DMS53 treated with DMSO at 0.1 percent for 48 hours (cell line): Measurements from ENCODE around the gene COL23A1.

Source experiments
- DNase-seq: peaks from one replicate; lab custom pipeline; 2025; ENCODE audit not compliant: unreplicated experiment; lab: John Stamatoyannopoulos, UW

The COL23A1 gene

DNA sequence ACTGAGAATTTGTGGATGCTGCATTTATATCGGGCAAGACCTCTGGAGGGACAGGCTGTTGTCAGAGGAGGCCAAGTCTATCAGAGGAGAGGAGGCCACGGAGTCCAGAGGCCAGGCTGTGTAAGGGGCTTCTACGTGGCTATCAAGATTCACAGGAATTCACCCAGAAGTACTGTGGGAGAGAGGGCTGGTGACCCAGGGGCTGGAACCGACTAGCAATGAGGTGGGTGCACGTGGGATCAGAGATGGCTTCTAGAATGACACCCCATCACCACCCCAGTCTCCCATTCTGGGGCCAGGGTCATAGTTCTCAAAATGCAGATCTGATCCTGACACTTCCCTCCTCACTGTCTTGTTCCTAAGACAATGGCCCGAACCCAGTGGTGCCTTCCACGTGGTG lies 296.4 kb downstream of the COL23A1 start:
- DNase-seq = no peak

DNA sequence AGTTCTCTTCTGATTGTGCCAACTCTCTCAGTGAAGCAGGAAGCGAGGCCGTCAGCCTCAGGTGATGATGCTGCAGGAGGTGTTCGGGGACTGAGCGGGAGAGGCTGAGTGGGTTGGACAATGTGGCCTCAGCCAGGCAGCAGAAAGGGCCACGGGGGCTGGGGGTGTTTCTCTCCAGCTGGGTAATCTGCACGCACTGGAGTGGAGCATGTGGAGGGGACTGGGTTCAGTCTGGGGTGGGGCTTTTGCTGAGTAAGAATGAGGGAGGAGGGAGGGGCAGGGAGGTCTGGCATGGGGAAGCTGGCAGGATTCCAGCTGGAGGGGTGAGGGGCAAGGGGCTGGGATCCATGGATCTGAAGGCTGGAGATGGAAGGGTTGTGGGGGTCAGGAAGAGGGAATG lies 296.8 kb downstream of the COL23A1 start:
- DNase-seq = no peak

DNA sequence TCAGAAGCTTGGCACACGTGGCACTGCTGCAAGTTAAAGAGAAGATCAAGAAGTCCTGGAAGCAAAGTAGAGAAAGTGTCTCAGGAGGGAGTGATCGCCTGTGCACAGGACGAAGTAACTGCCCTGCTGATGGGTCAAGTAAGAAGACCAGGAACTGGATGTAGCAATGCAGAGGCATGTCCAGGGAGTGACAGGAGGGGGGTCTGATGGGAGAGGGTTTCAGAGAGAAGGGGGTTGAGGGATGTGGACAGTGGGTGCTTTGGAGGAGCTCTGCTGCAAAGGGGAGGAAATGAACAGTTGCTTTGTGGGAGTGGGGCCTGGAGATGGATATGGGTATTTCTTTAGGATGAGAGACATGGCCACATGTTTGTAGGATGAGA lies 297.4 kb downstream of the COL23A1 start:
- DNase-seq = no peak

DNA sequence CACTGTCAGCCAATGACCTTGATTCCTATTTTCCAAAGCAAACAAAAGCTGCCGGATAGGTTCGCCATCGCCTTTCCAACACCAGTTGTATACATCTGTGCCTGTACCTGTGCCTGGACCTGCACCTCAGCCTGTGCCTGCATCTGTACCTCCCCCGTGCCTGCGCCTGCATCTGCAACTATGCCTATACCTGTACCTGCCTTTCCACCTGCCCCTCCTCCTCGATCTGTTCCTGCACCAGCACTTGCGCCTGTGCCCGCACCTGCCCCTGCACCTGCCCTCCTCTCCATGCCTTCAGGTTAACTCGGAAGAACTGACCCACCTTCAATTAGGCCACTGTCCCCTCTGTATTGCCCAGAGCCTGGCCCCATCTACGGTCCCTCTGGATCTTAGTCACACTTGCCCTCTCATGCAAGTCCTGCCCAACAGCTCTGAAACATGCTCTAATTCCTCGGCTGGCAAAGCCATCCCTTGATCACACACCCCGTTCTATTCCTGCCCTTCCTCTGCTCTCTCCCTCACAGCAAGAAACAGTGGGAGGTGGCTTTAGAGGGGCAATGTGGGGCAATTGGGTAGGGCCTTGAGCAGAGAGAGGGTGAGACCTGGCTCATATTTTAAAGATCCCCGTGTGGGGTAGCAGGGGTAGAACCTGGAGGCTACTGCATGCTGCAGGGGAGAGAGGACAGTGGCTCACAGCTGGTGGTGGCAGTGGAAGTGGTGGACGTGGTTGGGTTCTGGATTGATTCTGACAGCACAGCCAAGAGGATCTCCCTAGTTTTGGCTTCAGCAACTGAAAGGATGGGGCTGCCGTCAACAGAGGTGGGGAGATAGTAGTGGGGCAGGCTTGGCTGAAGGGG lies 298.0 kb downstream of the COL23A1 start:
- no peak for DNase-seq

DNA sequence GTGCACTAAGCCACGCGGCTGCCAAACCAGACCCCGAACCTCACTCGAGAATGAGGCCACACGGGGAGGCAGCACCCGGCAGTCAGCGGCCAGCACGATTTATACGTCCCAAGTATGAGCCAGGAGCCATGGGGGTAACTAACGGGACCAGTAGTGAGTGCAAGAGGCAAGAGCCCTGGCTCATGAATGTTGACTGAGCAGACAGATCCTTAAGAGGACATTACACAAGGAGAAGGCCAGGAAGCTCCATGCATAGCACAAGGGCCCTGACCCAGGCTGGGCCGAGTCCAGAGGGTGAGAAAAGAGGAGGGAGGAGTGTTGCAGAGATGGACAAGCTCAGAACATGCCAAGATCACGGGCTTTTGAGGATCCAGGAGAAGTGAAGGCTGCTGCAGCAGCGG lies 299.0 kb downstream of the COL23A1 start:
- DNase-seq = no peak

DNA sequence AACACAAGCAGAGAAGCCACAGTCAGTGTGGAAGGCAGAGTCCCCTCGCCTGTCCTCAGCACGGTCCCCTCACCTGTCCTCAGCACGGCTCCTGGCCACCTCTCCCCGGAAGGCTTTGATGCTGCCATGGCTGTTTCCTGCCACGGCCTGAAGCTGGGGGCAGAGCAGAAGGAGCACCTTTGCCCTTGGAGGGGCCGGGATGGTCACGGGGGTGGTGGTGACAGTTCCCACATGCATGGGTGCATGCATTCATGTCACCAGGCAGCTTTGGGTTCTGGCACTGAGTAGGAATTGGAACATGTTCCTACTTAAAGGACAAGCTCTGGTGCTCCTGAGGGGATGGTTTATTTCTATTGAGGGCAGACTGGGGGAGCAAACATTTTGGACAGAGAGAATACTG lies 299.8 kb downstream of the COL23A1 start:
- DNase-seq = no peak

DNA sequence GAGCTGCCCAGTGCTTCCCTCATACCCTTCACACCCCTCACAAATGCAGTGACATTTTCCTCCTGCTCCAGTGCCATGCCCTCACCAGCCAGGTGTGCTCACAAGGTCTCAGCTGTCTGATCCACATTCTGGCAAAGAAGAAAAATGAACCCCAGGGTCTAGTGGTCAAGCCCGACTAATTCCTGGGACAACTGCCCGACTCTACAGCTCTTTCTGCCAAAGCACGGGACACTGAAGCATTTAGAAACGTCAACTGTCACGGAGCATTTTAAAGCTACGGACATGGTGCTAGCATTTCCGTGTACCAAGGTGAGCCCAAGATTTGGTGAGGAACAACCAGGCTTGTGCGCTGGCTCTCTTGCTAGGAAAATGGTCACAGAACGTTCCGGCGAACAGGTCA lies 300.8 kb downstream of the COL23A1 start:
- DNase-seq = no peak

DNA sequence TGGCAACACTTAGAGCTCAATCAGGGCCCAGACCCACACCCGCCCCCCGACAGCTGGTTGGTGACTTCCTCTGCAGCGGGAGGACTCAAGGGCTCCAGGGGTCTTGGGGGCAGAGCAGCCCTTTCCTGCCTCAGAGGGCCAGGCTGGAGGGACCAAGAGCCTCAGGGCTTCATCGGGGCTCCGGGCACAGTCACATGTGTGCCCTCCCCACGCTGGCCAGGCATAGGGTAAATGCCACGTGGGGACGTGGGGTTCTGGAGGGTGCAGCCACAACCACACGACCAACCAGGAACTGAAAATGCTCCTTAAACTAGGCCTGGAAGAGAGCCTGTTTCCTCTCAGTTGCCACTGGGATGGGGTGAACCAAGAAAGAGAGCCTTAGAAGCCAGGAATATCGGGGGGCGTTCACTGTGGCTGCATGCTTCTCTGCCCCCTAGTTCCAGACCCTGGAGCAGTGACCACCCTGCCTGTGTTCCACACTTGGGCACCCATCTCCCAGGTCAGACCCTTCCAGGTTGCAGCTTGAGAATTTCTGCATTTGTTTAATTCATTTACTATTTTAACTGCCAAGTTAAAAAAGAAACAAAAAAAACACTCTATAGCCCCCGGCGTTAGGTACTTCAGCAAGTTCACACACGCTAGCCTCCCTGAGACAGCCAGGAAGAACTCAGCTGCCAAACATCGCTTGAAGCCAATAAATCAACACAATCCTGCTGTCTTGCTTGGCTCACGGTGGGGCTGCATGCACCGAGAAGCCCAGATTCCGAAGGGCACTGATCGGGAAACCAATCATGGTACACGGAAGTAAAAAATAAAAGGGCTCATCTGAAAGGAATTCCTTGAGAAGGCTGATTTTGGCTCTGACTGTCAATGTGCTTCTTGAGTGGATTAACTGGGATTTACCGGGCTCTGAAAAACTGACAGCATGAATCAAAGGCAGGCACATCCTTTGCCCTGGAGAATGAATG lies 301.5 kb downstream of the COL23A1 start:
- DNase-seq = no peak

DNA sequence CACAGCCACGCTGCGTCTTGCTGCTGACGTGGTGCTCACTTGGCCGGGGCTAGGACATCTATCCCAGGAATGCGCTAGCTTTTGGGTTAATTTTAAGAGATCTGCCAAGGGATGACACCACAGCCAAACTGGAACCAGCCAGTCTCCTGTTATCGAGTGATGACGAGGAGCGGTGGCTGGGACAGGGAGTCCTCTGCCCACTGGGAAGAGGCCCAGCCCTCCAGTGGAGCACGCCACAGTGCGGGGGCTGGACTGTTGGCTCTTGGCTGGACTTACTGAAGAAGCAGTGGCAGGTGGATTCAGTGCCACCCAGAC lies 302.4 kb downstream of the COL23A1 start:
- DNase-seq = no peak

DNA sequence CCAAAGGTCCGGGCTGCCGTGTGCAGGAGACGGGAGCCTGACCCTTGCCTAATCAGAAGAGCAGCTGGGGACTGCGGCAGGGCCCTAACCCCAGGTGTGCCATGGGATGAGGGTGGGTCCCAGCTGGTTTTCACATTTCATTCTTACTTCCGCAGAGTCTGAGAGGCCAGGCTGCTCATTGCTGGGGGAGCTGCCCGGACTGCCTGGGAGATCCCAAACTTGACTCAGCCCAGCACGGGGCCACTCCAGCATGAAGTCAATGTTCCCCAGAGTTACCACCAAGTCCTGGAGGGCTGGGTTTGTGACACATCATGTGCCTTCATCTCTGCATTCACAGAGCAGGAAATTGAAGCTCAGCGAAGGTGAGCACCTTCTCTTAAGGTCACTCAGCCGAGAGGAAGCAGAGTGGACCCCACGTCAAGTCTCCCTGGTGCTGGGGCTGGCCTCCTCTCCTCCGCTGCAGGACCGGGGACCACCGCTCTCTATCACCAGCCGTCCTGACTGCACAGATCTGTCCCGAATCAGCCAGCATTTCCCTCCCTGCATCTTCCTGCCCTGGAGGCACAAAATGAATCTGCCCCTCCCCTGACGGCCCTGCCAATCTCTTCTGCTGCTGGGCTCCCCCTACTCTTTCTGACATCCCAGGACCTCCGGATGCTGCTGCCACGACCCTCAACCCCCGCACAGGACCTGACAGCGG lies 303.0 kb downstream of the COL23A1 start:
- no peak for DNase-seq

DNA sequence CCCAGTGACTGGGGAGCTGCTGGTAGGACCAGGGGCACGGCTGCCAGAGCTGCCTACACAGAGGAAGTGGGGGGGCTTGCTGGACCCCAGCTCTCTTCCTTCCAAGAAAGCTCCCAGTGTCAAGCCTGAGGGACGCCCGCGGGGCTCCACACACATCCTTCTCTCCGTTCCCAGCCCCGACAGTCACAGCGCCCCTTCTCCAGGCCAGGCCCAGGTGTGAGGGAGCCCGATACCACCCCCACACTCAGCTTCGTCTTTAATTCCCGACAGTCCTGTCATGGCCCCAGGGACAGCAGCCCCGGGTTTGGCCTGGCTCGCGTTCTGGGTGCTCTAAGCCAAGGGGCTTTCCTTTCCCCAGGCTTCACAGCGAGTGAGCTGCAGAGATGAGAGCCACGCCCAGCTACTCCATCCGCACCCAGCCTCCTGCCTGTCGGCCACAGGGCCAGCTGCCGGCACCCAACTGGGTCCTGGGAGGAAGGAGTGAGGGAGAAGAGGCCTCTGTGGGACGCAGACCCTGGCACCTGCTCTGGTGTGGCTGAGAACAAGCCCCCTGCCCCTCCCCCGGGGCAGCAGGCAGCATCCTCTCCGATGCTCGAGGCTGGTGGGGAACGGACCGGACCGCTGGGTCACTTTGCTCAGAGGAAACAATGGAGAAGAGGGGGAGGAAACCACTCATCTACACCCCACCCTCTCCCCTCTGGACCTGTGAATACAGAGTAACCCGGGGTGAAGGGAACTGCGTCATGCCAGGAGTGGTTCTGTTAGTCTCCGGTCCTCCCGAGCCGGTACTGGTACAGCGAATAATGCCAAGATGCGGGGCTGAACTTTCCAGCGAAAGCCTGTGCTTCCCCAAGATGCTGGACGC lies 303.7 kb downstream of the COL23A1 start:
- DNase-seq = no peak

DNA sequence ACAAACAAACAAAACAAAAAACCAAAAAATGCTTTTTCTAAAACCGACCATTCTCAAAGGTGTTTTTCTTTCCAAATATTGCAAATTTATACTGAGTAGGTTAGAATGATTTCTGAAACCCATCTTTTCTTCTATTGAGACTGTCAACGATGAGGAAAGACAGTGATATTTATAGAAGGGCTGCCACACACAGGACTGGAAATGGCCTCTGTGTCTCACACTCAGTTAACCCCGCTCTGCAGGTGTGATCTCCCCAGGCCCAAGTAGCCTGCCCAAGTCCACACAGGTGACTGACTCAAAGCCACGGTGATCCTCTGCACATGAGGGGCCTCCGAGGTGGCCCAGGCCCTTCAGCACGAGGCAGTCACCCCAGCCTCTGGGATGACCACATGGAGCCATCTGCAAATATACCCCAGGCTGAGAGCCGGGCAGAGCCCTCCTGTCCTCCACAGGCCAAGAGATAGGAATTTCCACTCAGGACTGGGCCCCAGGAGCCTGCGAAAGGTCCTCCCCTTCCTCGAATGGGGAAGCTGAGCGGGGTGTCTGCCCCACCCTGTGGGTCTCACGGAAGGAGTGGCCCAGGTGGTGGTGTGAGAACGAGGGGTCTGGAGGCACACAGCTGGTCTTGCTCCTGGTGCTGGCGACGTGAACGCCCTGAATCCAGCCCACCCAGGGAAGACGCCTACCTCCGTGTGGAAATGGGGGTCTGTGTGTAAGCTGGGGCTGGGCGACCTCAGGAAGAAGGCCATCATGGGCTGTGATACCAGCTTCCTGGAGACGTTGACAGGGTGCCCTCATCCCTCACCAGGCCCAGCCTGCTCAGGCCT lies 304.6 kb downstream of the COL23A1 start:
- DNase-seq = no peak

DNA sequence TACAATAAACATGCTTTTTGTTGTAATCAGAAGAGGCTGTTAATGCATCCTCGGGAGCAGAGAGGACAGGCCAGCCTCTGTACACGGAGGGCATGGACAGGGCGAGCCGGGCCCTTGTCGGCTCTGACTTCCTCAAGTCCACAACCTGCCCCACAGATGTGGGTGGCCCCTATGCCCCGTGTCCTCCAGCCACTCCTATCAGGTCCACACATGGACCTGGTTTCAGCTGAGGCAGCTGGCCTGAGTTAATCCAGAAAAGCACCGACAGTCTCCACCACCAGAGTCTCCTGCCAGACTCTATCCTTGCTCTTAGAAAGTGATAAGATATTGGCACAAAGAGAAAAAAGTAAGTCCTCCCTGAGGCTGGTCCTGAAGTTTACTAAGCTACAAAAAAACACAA lies 305.2 kb downstream of the COL23A1 start:
- DNase-seq = no peak

DNA sequence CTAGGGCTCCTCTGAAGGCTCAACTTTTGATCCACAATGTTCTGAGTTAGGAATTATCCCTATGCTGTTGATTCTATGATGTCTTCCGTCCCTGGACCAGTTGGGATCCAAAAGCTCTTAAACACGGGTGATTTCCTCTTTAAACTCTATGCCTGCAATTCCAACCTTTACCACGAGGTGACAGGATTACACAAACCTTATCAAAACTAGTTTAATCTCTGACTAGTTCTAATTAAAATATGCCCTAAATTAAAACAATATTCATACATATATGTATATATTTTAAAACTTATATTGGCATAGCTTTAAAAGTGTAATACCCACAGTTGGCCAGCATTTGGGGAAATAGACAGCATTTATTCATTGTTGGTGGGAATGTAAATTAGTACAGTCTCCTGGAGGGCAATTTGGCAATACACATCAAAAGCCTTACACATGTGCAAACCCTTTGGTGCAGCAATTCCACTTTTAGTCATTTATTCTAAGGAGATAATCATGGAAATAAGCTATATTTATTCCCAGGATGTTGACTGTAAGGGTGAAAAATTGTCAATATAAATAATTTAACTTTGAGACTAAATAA lies 306.0 kb downstream of the COL23A1 start:
- no peak for DNase-seq

DNA sequence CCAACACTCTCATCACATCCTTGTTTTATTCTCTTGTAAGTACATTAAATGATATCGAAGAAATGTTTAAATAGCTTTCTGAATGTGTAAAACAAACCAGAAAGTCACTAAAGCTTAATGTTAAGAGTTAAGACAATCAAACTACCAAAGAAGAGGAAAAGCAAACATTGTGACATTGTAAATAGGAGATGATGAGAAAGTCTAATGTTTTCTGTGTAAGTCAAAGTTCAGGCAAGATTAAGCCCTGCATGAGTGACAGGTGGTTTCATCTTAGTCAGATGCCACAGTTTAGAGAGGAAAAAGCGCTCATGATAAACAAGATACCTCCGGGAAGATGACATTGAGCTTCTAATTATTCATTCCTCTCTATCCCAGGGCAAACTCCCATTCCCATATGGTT lies 306.7 kb downstream of the COL23A1 start:
- DNase-seq = no peak

DNA sequence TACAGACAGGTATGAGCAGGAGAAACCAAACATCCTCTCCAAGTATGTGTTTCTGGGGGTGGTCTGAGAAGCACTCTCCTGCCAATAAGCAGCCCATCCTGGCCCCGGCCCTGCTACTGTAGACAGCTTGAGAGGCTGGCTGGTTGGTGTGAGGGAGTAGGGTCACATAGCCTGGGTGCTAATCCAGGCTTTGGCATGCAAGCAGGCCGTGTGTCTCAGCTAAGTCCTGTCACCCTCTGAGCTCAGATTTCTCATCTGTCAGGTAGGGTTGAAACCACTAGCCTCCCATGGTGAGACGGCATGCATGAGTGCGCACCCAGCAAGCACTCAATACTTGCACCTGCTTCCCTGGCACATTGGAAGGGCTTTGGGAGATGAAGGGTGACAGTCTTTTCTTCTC lies 307.8 kb downstream of the COL23A1 start:
- DNase-seq = no peak

DNA sequence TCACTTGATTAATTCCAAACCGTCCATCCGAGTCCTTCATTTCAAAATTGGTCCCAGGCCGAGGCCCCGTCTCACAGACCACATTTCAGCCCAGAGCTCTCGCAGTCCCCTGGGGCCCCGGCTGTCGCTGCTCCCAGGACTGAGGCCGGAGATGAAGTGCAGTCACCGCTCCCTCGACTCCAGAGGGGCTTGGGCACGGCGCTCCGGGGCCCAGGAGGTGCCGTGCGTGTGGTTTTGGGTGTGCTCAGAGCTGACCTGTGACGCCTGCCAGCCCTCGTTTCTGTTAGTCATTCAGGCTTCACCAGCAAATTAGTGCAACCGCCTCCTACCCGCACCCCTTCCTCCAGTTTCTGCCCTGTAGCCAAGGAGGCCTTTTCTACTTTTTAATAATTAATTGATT lies 308.9 kb downstream of the COL23A1 start:
- no peak for DNase-seq

DNA sequence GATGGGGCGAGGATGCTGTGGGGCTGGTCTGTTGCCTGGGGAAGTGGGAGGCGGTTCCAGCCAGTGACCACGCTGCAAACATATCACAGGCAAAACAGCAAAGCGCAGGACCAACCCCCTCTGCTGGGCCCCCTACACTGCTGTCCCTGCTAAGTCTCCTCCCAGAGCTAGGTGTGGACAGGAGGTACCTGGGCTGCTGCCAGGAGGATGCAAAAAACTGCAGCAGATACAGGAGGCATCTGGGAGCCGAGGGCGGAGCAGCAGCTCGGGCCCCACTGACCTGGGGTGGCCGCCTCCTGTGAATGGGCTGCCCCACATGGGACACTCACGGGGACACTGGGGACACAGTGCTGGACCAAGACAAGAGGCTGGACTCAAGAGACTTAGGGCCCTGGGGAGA lies 309.6 kb downstream of the COL23A1 start:
- DNase-seq = no peak

DNA sequence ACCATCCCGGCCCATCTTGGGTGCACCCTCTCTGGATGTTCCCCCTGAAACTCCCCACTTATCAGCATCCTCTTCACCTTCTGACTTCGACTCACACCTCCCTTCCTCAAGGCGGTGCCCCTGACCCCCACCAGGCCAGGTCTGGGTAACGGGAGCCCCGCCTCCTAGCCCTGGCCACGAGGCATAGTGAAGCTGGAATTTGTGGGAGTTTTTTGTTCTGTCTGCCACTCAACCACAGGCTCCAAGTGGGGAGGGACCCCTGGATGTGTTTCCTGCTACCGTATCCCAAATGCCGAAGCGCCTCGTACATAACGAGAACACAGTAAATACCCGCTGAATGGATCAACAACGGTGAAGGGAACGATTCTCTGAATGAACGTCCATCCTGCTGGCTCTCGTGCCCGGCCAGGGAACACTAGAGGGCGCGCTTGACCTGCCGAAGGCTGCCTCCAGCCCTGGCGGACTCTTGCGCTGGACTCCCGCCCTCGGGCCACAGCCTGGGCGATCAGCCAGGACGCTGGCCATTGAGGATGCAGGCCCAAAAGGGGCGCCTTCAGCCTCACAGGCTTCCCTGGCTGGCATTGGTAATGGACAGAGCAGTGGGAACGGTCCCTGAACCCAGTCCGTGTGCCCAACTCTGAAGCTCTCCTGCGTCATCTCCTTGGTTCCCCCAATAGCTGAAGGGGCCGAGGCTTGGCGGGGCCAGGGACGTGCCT lies 310.3 kb downstream of the COL23A1 start:
- peak; percentile 54 for DNase-seq
